ENCODE data around the gene SLAMF8.

SLAMF8 gene

GRCh38 chr1:159791461-159791860 lies 35.2 kb upstream of the SLAMF8 start:
- H3K27me3 ChIP-seq (ENCODE audit: insufficient read depth, low read length) = no peaks in the 10 kb centered on the region
- H3K36me3 ChIP-seq (ENCODE audit: insufficient read depth, low read length) = no peaks in the 10 kb centered on the region
- H2AFZ ChIP-seq (ENCODE audit: low read length, unreplicated experiment) = no peak overlapping the region
- no peaks in the 10 kb centered on the region for H3K79me2 ChIP-seq (ENCODE audit: control insufficient read depth, insufficient read depth, low read length, unreplicated experiment)
- H3K4me3 ChIP-seq (ENCODE audit: low read depth, low read length) = no peak overlapping the region
- peaks cover 3% of the 10 kb centered on the region for H3K4me1 ChIP-seq (ENCODE audit: control insufficient read depth, insufficient read depth, low read length, unreplicated experiment)
- no peak overlapping the region for H3K27ac ChIP-seq (ENCODE audit: low read depth, low read length)

DNA sequence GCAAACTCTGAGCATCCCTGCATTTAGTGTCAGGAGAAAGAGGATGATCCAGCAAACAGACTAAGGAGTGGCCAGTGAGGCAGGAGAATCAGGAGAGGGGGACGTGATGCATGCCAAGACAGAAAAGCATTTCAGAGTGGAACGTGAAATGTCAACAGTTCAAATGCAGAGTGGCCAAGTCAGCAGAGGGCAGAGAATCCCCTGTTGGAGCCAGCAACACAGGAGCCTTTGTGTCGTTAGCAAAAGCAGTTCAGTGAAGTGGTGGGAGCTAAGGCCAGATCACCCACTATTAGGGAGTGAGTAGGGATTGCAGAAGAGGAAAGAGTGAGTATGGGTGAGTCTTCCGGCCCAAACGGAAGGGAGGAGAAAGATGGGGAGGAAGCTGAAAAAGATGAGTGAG lies 31.1 kb upstream of the SLAMF8 start:
- Histone ChIP-seq H3K4me3 (ENCODE audit: low read depth, low read length) (no peak overlapping the region), H3K27me3 (ENCODE audit: insufficient read depth, low read length) (no peaks in the 10 kb centered on the region), H3K27ac (ENCODE audit: low read depth, low read length) (no peak overlapping the region), H3K36me3 (ENCODE audit: insufficient read depth, low read length) (no peaks in the 10 kb centered on the region), H3K79me2 (ENCODE audit: control insufficient read depth, insufficient read depth, low read length, unreplicated experiment) (no peaks in the 10 kb centered on the region), H3K4me1 (ENCODE audit: control insufficient read depth, insufficient read depth, low read length, unreplicated experiment) (peaks cover 5% of the 10 kb centered on the region), H2AFZ (ENCODE audit: low read length, unreplicated experiment) (no peak overlapping the region)

GRCh38 chr1:159798893-159799292 lies 27.8 kb upstream of the SLAMF8 start:
- Histone ChIP-seq H3K36me3 (ENCODE audit: insufficient read depth, low read length) (no peaks in the 10 kb centered on the region), H3K4me3 (ENCODE audit: low read depth, low read length) (no peak overlapping the region), H3K4me1 (ENCODE audit: control insufficient read depth, insufficient read depth, low read length, unreplicated experiment) (peaks cover 14% of the 10 kb centered on the region), H3K27me3 (ENCODE audit: insufficient read depth, low read length) (no peaks in the 10 kb centered on the region), H2AFZ (ENCODE audit: low read length, unreplicated experiment) (no peak overlapping the region), H3K27ac (ENCODE audit: low read depth, low read length) (no peak overlapping the region), H3K79me2 (ENCODE audit: control insufficient read depth, insufficient read depth, low read length, unreplicated experiment) (no peaks in the 10 kb centered on the region)

DNA sequence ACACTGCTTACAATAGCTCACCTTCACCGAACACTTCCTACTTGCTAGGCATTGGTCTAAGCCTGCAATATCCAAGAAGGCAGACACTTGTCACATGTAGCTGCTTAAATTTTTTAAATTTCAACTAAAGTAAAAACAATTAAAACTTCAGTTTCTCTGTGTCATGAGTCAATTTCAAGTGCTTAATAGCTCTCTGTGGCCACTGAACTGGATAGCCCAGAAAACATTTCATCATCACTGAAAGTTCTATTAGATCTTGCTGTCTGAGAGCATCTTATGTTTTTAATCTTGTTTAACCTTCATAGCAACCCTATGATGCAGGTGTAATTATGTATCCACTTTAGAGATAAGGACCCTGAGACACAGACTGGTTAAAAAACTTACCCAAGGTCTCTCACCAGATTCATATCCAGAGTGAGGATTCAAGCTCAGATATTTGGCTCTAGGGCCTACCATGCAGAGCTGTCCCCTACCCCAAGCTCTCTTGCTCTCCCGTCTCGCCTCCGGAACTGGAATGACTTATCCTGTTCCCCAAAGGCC lies 27.2 kb upstream of the SLAMF8 start:
- no peak overlapping the region for H3K4me3 ChIP-seq (ENCODE audit: low read depth, low read length)
- peaks cover 20% of the 10 kb centered on the region for H3K4me1 ChIP-seq (ENCODE audit: control insufficient read depth, insufficient read depth, low read length, unreplicated experiment)
- no peak overlapping the region for H3K27ac ChIP-seq (ENCODE audit: low read depth, low read length)
- no peaks in the 10 kb centered on the region for H3K27me3 ChIP-seq (ENCODE audit: insufficient read depth, low read length)
- H2AFZ ChIP-seq (ENCODE audit: low read length, unreplicated experiment) = no peak overlapping the region
- H3K36me3 ChIP-seq (ENCODE audit: insufficient read depth, low read length) = no peaks in the 10 kb centered on the region
- H3K79me2 ChIP-seq (ENCODE audit: control insufficient read depth, insufficient read depth, low read length, unreplicated experiment) = no peaks in the 10 kb centered on the region

DNA sequence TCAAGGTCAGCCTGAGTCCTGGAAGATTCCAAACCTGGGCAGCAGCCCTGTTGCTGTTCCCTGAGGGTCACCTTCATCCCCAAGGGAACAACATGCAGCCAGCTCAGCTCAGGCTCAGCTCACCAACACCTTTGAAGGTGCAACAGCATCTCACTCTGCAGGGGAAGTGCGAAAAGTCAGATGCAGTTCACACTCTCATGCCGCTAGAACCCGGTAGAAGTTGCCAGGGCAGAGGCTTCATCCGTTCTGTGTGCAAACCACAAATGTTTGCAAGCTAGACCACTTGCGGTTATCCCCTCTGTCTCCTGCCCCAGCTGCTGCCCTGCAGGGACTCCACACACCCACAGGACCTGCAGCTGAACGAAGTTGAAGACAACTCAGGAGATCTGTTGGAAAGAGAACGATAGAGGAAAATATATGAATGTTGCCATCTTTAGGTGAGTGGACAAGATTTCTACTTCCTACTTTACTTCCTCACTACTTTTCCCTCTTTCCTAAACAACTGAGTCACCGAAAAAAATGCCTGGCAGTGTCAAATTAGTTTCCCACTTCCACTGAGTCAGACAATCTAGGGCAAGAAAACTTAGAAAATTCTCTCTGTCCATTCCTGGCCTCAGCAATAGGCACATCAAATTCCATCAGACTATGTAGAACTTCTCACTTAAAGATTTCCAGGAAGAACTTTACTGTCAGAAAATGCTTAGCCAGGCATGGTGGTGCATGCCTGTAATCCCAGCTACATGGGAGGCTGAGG lies 26.3 kb upstream of the SLAMF8 start:
- H3K36me3 ChIP-seq (ENCODE audit: insufficient read depth, low read length) = no peaks in the 10 kb centered on the region
- no peak overlapping the region for H3K27ac ChIP-seq (ENCODE audit: low read depth, low read length)
- H3K4me3 ChIP-seq (ENCODE audit: low read depth, low read length) = no peak overlapping the region
- no peak overlapping the region for H2AFZ ChIP-seq (ENCODE audit: low read length, unreplicated experiment)
- peaks cover 28% of the 10 kb centered on the region for H3K4me1 ChIP-seq (ENCODE audit: control insufficient read depth, insufficient read depth, low read length, unreplicated experiment)
- H3K79me2 ChIP-seq (ENCODE audit: control insufficient read depth, insufficient read depth, low read length, unreplicated experiment) = no peaks in the 10 kb centered on the region
- no peaks in the 10 kb centered on the region for H3K27me3 ChIP-seq (ENCODE audit: insufficient read depth, low read length)

DNA sequence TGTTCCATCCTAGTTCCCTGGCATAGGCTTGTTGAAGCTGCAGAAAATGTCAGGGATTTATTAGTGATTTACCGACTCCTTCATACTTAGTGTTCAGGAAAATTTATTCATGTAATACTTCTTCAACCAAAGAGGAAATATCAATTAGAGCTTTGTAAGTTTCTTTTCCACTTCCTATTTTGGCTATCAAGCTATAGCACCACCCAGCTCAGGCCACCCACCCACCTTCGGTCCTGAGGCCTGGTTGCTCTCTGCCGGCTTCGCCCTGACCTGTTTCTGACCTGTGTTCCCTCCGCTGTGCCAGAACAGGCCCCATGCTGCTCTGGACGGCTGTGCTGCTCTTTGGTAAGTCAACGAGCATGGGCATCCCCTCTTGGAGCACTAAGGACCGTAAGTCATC lies 24.6 kb upstream of the SLAMF8 start, which contains the start of gene FCRL6:
FCRL6 (plus strand) TSS at position 250 of the 400 bp plus-strand sequence; CDS start at position 315, 65 bp downstream.
- no peak within 1 kb of the TSS for H2AFZ ChIP-seq (ENCODE audit: low read length, unreplicated experiment)
- no peaks in the 10 kb centered on the region for H3K27me3 ChIP-seq (ENCODE audit: insufficient read depth, low read length)
- H3K27ac ChIP-seq (ENCODE audit: low read depth, low read length) = no peak within 1 kb of the TSS
- H3K4me1 ChIP-seq (ENCODE audit: control insufficient read depth, insufficient read depth, low read length, unreplicated experiment) = peaks cover 28% of the 10 kb centered on the region
- no peak within 1 kb of the TSS for H3K4me3 ChIP-seq (ENCODE audit: low read depth, low read length)
- no peaks in the 10 kb centered on the region for H3K79me2 ChIP-seq (ENCODE audit: control insufficient read depth, insufficient read depth, low read length, unreplicated experiment)
- H3K36me3 ChIP-seq (ENCODE audit: insufficient read depth, low read length) = no peaks in the 10 kb centered on the region

- Histone ChIP-seq H2AFZ (ENCODE audit: low read length, unreplicated experiment) (no peak overlapping the region), H3K4me3 (ENCODE audit: low read depth, low read length) (no peak overlapping the region), H3K4me1 (ENCODE audit: control insufficient read depth, insufficient read depth, low read length, unreplicated experiment) (peaks cover 25% of the 10 kb centered on the region), H3K79me2 (ENCODE audit: control insufficient read depth, insufficient read depth, low read length, unreplicated experiment) (no peaks in the 10 kb centered on the region), H3K27me3 (ENCODE audit: insufficient read depth, low read length) (no peaks in the 10 kb centered on the region), H3K27ac (ENCODE audit: low read depth, low read length) (no peak overlapping the region), H3K36me3 (ENCODE audit: insufficient read depth, low read length) (no peaks in the 10 kb centered on the region)
Measured at GRCh38 chr1:159803956-159804689, 22.6 kb upstream of the SLAMF8 start.

- no peaks in the 10 kb centered on the region for H3K79me2 ChIP-seq (ENCODE audit: control insufficient read depth, insufficient read depth, low read length, unreplicated experiment)
- no peak overlapping the region for H2AFZ ChIP-seq (ENCODE audit: low read length, unreplicated experiment)
- H3K4me1 ChIP-seq (ENCODE audit: control insufficient read depth, insufficient read depth, low read length, unreplicated experiment) = peaks cover 24% of the 10 kb centered on the region
- no peaks in the 10 kb centered on the region for H3K36me3 ChIP-seq (ENCODE audit: insufficient read depth, low read length)
- H3K27me3 ChIP-seq (ENCODE audit: insufficient read depth, low read length) = no peaks in the 10 kb centered on the region
- H3K4me3 ChIP-seq (ENCODE audit: low read depth, low read length) = no peak overlapping the region
- no peak overlapping the region for H3K27ac ChIP-seq (ENCODE audit: low read depth, low read length)
Measured at GRCh38 chr1:159804924-159805323, 21.7 kb upstream of the SLAMF8 start.

DNA sequence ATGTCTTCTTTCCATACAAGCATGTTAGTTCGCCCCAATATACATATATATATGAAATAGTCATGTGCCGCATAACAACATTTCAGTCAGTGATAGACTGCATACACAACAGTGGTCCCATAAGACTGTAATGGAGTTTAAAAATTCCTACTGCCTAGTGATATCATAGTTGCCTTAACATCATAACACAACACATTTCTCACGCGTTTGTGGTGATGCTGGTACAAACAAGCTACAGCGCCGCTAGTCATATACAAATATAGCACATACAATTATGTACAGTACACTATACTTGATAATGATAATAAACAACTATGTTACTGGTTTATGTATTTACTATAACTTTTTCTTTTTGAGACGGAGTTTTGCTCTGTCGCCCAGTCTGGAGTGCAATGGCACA lies 10.7 kb upstream of the SLAMF8 start:
- H3K4me3 ChIP-seq (ENCODE audit: low read depth, low read length) = no peak overlapping the region
- no peaks in the 10 kb centered on the region for H3K36me3 ChIP-seq (ENCODE audit: insufficient read depth, low read length)
- H3K4me1 ChIP-seq (ENCODE audit: control insufficient read depth, insufficient read depth, low read length, unreplicated experiment) = no peaks in the 10 kb centered on the region
- no peak overlapping the region for H2AFZ ChIP-seq (ENCODE audit: low read length, unreplicated experiment)
- H3K79me2 ChIP-seq (ENCODE audit: control insufficient read depth, insufficient read depth, low read length, unreplicated experiment) = no peaks in the 10 kb centered on the region
- H3K27me3 ChIP-seq (ENCODE audit: insufficient read depth, low read length) = peaks cover 26% of the 10 kb centered on the region
- H3K27ac ChIP-seq (ENCODE audit: low read depth, low read length) = no peak overlapping the region

DNA sequence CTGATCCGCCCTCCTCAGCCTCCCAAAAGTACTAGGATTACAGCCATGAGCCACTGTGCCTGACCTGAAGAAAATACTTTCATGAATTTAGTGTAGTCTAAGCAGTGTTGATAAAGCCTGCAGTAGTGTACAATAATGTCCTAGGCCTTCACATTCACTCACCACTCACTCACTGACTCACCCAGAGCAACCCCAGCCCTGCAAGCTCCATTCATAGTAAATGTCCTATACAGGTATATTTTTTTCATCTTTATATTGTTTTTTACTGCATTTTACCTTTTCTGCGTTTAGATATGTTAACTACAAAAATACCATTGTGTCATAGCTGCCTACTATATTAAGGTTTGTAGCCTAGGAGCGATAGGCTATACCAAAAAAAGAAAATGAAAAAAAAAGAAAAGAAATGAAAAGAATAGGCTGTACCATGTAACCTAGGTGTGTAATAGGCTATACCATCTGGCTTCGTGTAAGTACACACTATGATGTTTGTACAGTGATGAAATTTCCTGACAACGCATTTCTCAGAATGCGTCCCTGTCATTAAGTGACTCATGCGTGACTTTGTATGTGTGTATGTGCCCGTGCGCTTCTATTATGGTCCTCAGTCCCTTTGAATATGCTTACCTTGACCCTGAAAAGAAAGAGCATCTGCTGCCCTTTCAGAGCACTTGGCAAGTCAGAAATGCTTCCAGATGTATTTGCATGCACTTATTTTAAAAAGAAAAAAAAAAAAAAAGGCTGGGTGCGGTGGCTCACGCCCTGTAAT lies 9.2 kb upstream of the SLAMF8 start:
- Histone ChIP-seq H3K4me3 (ENCODE audit: low read depth, low read length) (no peak overlapping the region), H2AFZ (ENCODE audit: low read length, unreplicated experiment) (no peak overlapping the region), H3K4me1 (ENCODE audit: control insufficient read depth, insufficient read depth, low read length, unreplicated experiment) (no peaks in the 10 kb centered on the region), H3K36me3 (ENCODE audit: insufficient read depth, low read length) (no peaks in the 10 kb centered on the region), H3K27ac (ENCODE audit: low read depth, low read length) (no peak overlapping the region), H3K27me3 (ENCODE audit: insufficient read depth, low read length) (peaks cover 29% of the 10 kb centered on the region), H3K79me2 (ENCODE audit: control insufficient read depth, insufficient read depth, low read length, unreplicated experiment) (no peaks in the 10 kb centered on the region)

Data from ACC112 (cell line).